ENCODE data around the gene THRAP3. TPM values are rescaled to one million over a fixed set of nuclear protein-coding genes. Genes with fewer than 3 reads are reported as not detected.
"Not testable (repeated sequence)": the region's sequence is repeated elsewhere in the genome, so short reads cannot be mapped to it uniquely, and the experiment has no call there.

THRAP3 gene
- total RNA-seq, 1 donor from 2014 or later = 139 TPM

DNA sequence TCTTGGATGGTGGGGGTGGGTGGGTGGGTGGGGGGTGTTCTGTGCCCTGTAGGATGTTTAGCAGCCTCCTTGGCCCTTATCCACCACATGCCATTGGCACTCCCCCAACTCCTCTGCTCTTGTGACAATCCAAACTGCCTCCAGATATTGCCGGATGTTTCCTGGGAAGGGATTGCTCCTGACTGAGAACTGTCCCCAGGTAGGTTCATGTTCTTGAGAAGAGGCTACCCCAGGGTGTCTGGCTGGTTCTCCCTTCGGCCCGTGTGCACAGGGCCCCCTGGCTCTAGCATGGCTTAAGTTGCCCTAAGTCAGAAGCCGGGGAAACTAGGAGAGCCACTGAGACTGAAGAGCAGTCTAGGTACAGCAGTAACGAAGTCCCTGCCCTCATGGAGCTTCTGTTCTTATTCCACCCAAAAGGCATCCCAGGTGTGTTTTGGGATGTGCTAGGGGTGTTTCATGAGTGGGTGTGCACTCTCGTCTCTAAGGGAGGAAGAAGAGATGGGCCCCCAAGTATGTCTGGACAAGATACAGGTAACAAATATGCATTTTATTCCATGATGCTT is 19.8 kb upstream of the THRAP3 start:
- intact Hi-C loops (cut with micrococcal nuclease) = no loop called here

DNA sequence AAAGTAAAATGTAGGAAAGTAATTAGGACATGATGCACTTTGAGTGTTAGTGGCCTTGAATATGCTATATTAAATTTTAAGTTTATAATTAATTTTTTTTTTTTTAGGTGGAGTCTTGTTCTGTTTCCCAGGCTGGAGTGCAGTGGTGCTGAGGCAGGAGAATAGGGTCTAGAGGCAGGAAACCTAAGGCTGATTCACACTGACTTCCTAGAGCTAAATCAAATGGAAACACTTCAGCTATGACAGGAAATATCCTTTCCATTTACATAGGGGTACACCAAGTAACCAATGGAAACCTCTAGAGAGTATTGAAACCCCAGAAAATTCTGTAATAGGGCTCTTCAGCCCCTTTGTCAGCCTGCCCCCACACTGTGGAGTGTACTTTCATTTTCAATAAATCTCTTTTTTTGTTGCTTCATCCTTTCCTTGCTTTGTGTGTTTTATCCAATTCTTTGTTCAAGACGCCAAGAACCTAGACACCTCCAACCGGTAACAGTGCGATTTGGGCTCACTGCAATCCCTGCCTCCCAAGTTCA is 17.9 kb upstream of the THRAP3 start:
- intact Hi-C loops (cut with micrococcal nuclease) = no loop called here

GRCh38 chr1:36207339-36207738 is 16.9 kb upstream of the THRAP3 start:
- intact Hi-C loops (cut with micrococcal nuclease) = no loop called here

DNA sequence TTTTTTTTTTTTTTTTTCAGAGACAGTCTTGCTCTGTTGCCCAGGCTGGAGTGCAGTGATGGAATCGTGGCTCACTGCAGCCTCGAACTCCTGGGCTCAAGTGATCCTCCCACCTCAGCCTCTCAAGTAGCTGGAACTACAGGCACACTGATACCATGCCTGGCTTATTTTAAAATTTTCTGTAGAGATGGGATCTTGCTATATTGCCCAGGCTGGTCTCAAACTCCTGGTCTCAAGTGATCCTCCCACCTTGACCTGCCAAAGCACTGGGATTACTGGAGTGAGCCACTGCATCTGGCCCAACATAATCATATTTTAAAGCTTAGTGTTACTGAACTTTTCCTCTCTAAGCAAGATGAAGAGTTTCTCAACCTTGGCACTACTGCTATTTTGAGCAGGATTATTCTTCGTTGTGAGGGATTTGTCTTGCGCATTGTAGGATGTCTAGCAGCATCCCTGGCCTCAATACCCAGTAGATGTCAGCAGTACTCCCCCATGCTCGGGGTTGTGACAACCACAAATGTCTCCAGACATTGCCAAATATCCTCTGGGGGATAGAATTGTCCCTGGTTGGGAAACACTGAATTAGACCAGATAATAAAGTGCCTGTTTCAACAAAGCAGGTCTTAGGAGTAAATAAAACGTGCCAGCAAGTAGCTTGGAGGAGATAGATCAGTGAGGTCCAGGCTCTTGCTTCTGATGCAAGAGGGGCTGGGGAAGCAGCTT is 15.1 kb upstream of the THRAP3 start:
- intact Hi-C loops (cut with micrococcal nuclease) = no loop called here

- intact Hi-C loops (cut with micrococcal nuclease) = no loop called here
These were observed 12.9 kb upstream of the THRAP3 start for GRCh38 chr1:36211307-36211706.

DNA sequence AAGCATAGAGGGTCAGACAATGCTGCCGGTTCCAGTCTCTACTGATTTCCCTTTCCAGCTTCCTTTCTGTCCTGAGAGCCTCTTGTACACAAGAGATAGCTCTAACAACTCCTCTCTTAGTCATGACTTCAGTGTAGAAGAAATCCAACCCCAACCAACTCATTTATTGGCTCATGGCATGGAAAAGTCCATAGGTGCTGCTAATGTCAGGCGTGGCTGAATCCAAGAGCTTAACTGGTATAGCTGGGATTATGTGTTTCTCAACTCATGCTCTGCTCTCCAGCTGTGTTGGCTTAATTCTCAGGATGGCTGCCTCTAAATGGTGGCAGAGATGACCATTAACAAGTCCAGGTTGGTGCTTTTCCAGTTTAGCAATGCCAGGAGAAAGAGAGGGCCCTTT is 12.4 kb upstream of the THRAP3 start:
- intact Hi-C loops (cut with micrococcal nuclease) = no loop called here

DNA sequence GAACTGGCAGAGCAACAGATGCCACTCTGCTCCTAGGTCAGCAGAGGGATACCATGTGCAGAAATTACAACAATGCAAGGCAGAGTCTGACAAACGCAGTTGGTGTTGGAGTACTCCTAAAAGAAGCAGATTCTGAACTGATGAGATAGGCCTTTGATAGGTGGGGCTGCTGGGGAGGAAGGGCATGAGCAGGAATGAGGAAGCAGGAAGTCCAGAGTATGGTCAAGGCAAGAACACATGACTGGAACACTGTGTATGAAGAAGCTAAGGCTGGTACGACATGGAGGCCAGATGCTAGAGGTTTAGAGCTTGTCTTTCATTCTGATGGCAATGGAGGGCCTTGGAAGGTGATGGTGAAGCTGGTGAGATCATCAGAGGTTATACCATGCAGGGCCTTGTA is 11.5 kb upstream of the THRAP3 start:
- intact Hi-C loops (cut with micrococcal nuclease) = no loop called here

- intact Hi-C loops (cut with micrococcal nuclease) = no loop called here
These were observed 6.6 kb upstream of the THRAP3 start for GRCh38 chr1:36217670-36218069.

DNA sequence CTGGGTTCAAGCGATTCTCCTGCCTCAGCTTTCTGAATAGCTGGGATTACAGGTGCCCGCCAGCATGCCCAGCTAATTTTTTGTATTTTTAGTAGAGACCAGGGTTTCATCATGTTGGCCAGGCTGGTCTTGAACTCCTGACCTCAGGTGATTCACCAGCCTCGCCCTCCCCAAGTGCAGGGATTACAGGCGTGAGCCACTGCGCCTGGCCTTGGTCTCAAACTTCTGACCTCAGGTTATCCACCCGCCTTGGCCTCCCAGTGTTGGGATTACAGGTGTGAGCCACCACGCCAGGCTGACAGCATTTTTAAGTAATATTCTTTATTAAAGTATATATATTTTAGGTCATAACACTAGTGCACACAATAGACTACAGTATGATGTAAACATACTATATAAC is 2.3 kb upstream of the THRAP3 start:
- intact Hi-C loops (cut with micrococcal nuclease) = loop anchor here (5.0 kb wide), 3 partner anchors 585 to 1255 kb away; partner anchors contain the start of gene ZMYM6

GRCh38 chr1:36222481-36223380 is 1.5 kb upstream of the THRAP3 start:
- intact Hi-C loops (cut with micrococcal nuclease) = loop anchor here (1.0 to 5.0 kb wide), 5 partner anchors 34 to 1255 kb away; partner anchors contain the start of gene ZMYM6

- intact Hi-C loops (cut with micrococcal nuclease) = loop anchor here (1.0 to 5.0 kb wide), 5 partner anchors 35 to 1254 kb away; partner anchors contain the start of gene ZMYM6
These were observed 755 bp upstream of the THRAP3 start for GRCh38 chr1:36223381-36223995.

GRCh38 chr1:36224537-36225282 is 467 bp downstream of the THRAP3 start:
- intact Hi-C loops (cut with micrococcal nuclease) = loop anchor here (1.0 to 5.0 kb wide), 13 partner anchors 61 to 1466 kb away; partner anchors contain the start of genes ADPRS, AGO1, AGO3 and MRPS15

DNA sequence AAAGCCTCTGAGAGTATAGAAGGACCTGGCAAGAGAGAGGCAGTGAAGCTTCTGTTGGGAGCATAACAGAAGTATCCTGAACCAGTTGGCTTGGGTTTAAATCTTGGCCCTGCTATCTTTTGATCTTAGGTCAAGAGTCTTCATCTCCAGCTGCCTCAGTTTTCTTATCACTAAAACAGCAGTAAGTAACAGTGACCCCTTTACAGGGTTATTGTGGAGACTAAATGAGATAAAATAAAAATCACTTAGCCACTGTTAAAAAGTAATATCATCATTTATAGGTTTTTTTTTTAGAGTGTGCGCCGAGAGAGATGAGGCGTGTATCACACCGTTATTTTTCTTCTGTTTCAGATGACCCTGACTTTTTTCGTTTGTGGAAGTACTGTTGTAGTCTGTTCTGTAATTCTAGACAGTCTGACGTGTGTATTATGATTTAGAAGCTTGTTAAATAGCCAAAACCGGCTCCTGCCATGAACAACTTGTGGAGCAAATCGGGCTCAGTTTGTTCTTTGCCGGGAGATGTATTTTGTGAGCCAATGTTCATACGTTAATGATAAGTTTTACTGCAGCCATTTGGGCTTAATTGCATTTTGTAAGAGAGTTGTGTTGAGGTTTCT is 1.1 kb downstream of the THRAP3 start:
- intact Hi-C loops (cut with micrococcal nuclease) = loop anchor here (2.0 kb wide), 2 partner anchors 295 to 1465 kb away; partner anchors contain the start of gene AGO3

DNA sequence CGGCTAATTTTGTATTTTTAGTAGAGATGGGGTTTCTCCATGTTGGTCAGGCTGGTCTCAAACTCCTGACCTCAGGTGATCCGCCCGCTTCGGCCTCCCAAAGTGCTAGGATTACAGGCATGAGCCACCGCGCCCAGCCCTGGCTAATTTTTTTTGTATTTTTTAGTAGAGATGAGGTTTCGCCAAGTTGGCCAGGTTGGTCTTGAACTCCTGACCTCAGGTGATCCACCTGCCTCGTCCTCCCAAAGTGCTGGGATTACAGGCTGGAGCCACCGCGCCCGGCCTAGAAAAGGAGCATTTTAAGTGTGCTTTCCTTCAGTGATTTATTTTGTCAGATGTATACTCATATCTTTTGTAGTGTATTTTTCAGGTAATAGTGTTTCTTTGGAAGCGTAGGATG is 6.0 kb downstream of the THRAP3 start:
- intact Hi-C loops (cut with micrococcal nuclease) = not testable (repeated sequence)

GRCh38 chr1:36231191-36231590 is 6.9 kb downstream of the THRAP3 start:
- intact Hi-C loops (cut with micrococcal nuclease) = no loop called here

DNA sequence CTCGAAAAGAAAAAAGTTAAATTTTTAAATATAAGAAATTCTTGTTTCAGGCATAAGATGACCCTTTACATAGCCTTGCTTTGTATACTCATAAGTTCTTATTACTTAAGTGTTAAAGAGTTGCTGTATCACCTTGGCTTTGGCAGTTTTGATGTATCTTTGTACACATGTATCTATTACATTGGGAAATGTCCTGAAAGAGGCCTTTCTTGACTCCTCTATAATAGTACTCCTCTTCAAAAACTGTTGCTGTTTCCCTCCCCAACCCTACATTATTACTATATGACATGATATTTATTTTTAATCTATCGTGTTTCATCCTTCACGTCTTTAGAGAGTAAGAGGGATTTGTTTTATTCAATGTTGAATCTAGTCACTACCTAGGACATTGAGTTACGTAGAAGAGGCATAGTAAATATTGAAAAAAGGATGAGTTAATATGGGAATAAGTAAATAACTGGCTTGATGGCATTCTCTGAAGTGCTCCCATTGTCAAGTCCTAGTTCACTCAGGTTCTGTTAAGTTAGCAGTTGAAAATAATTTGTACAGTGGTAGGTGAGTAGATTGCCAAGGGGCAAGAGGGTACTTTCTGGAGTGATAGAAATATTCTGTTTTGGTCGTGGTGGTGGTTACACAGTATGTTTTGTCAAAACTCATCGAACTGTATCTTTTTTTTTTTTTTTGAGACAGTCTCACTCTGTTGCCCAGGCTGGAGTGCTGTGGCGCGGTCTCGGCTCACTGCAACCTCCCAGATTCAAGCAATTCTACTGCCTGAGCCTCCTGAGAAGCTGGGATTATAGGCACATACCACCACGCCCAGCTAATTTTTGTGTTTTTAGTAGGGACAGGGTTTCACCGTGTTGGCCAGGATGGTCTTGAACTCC is 8.2 kb downstream of the THRAP3 start:
- intact Hi-C loops (cut with micrococcal nuclease) = no loop called here

GRCh38 chr1:36236302-36236701 is 12.1 kb downstream of the THRAP3 start:
- intact Hi-C loops (cut with micrococcal nuclease) = no loop called here

DNA sequence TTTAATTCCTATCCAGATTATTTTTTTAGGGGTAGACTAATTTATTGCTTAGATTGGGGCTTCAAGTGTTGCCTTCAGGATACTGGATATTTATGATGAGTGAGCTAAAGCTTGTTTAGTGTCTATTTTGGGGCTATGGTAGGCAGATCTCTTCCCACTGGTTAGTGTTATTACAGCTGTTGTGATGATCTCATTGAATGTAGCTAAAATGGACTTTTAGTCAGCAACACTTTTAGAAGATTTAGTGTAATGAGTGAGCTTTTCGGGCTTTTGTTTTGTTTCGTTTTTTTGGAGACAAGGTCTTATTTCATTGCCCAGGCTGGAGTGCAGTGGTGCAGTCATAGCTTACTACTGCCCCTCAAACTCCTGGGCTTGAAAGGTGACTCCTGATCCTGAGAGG is 14.2 kb downstream of the THRAP3 start:
- intact Hi-C loops (cut with micrococcal nuclease) = no loop called here

All from T-helper 1 cell treated with Interleukin-12 subunit alpha and Interleukin-12 subunit beta and Interleukin-4 antibody, amounts not matched to agents 30 ng/mL and 1 ng/mL, for 36 hours (primary cell).